Measurements from ENCODE around the gene UBE2S. TPM values are rescaled to one million over a fixed set of nuclear protein-coding genes. Genes with fewer than 3 reads are reported as not detected.

Gene UBE2S
- total and polyA plus RNA-seq, 10 of the 15 experiments (the other 5 are each of a cell fraction or from before 2014, with no cell fraction given): 2.3 to 640 (median 127) TPM

DNA sequence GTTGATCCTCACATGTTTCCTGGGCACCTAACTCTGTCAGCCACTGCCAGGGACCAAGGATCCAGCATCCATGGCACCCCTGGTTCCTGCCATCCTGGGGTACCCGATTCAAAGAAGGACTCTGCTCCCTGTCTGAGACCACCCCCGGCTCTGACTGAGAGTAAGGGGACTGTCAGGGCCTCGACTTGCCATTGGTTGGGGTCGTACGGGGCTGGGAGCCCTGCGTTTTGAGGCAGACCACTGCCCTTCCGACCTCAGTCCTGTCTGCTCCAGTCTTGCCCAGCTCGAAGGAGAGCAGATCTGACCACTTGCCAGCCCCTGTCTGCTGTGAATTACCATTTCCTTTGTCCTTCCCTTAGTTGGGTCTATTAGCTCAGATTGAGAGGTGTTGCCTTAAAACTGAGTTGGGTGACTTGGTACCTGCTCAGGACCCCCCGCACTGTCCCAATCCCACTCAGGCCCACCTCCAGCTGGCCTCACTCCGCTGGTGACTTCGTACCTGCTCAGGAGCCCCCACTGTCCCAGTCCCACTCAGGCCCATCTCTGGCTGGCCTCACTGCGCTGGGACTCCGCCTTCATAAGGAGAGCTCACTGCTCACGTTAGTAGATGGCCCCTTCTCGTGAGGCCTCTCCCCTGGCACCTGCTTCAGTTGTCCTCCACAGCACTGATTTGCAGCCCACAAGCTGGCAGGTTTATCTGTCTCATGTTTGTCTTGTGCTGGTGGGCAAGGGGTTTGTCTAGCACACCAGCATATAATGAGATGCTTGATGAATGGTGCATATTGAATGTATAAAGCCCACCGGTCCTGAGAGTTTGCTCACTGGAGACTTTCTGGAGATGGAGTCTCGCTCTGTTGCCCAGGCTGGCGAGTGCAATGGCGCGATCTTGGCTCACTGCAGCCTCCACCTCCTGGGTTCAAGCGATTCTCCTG lies 17.9 kb downstream of the UBE2S start:
- FAIRE-seq (no peak), ATAC-seq (no peak), DNase-seq (ENCODE audit: low read depth, low spot score) (no peak)
- H2AFZ ChIP-seq (ENCODE audit: control insufficient read depth, low read depth, low read length): no peak overlapping the region
- intact Hi-C loops (cut with micrococcal nuclease; ENCODE audit: unreplicated experiment): loop anchor here (10.0 kb wide), 2 partner anchors 135 to 775 kb away; partner anchors contain the start of gene PPP6R1
- no peaks in the 10 kb centered on the region for H3K9me3 ChIP-seq (replicated peaks; ENCODE audit: control insufficient read depth, insufficient read depth, low read length)
- in situ Hi-C loops (cut with MboI): no loop called here
- H3K4me3 ChIP-seq: no peak overlapping the region
- CTCF ChIA-PET: no interaction called here
- 79% methylated on average over 21 of the region's 21 CpGs for WGBS (ENCODE audit: insufficient coverage, insufficient replicate concordance, low lambda C conversion rate, missing lambda C conversion rate)
- H3K4me2 ChIP-seq (ENCODE audit: control insufficient read depth, insufficient read depth): no peak overlapping the region; the same call in 1 of the 2 replicates
- no peak overlapping the region for H3K9ac ChIP-seq (ENCODE audit: control insufficient read depth, insufficient read depth, low read length)
- peaks cover 14% of the 10 kb centered on the region for H4K20me1 ChIP-seq (ENCODE audit: control insufficient read depth, insufficient read depth)
- BruUV-seq (replicated peaks): no TSS peak
- H3K27me3 ChIP-seq (replicated peaks in 1 of 2; ENCODE audit: control insufficient read depth in 2 of 2, insufficient read depth in 2 of 2, low read length in 1 of 2): no peaks in the 10 kb centered on the region
- H3K4me1 ChIP-seq (ENCODE audit: control insufficient read depth, insufficient read depth, low read length): peaks cover 19% of the 10 kb centered on the region
- SMC1A ChIA-PET (ENCODE audit: uncharacterized antibody, unreplicated experiment): interaction anchor here (0.7 kb wide), 1 partner anchor 87 kb away, joined by 3 read pairs; the partner anchor contains the start of gene ZNF628
- peak; percentile 68; the same call in 1 of the 2 replicates for TF ChIP-seq POLR2AphosphoS2 (IDR thresholded peaks at IDR 0.05; ENCODE audit: low read depth, low read length)
- TF ChIP-seq POU2F2 (IDR thresholded peaks at IDR 0.05; ENCODE audit: borderline replicate concordance, low read depth, low read length): no peak
- TF ChIP-seq POLR2AphosphoS5 (IDR thresholded peaks at IDR 0.05; ENCODE audit: low read length): peak; percentile 28; the same call in 1 of the 2 replicates
- peak; percentile 64 for TF ChIP-seq POLR2A (IDR thresholded peaks at IDR 0.05; ENCODE audit: low read depth, low read length)
- TF ChIP-seq RB1 (IDR thresholded peaks at IDR 0.05; ENCODE audit: borderline replicate concordance): no peak
- POLR2A ChIA-PET: interaction anchor here (0.6 to 1.6 kb wide), 4 partner anchors 12 to 135 kb away, joined by 3 to 4 read pairs (median 4); no protein-coding TSS in a partner anchor
- peaks cover 33% of the 10 kb centered on the region for H3K79me2 ChIP-seq (ENCODE audit: control insufficient read depth, insufficient read depth, low read length)
- H3K36me3 ChIP-seq (ENCODE audit: control insufficient read depth in 2 of 2, insufficient read depth in 2 of 2, low read length in 1 of 2): peaks cover 19 to 23% of the 10 kb centered on the region in 2 experiments; a peak in 3 of 4 replicates
- RAD21 ChIA-PET (ENCODE audit: unreplicated experiment): interaction anchor here (0.9 kb wide), 1 partner anchor 16 kb away, joined by 3 read pairs; no protein-coding TSS in a partner anchor
- H3K27ac ChIP-seq (ENCODE audit: control insufficient read depth, insufficient read depth): no peak overlapping the region
